Endothelial cell (in vitro differentiated cells): Measurements from ENCODE around the gene KCNQ4. TPM values are rescaled to one million over a fixed set of nuclear protein-coding genes. Genes with fewer than 3 reads are reported as not detected.

Experiments used
- DNase-seq: peaks from one replicate; pipeline ENCODE4 v3.0.0; 2021; ENCODE audit warnings: low spot score
- H3K27ac Mint-ChIP-seq: one replicate; pipeline ENCODE4 v1.8.0; 2021; ENCODE audit warnings: mixed read lengths, inconsistent platforms; ENCODE audit not compliant: unreplicated experiment
- H3K27me3 Mint-ChIP-seq: one replicate; pipeline ENCODE4 v1.8.0; 2021; ENCODE audit warnings: mild to moderate bottlenecking, moderate library complexity, mixed read lengths, inconsistent platforms; ENCODE audit not compliant: unreplicated experiment
- H3K36me3 Mint-ChIP-seq: one replicate; pipeline ENCODE4 v1.8.0; 2021; ENCODE audit warnings: mild to moderate bottlenecking, low read depth, mixed read lengths, inconsistent platforms; ENCODE audit not compliant: unreplicated experiment
- H3K4me1 Mint-ChIP-seq: one replicate; pipeline ENCODE4 v1.8.0; 2021; ENCODE audit warnings: mild to moderate bottlenecking, mixed read lengths, inconsistent platforms; ENCODE audit not compliant: unreplicated experiment
- H3K4me3 Mint-ChIP-seq: one replicate; pipeline ENCODE4 v1.8.0; 2021; ENCODE audit warnings: mild to moderate bottlenecking, mixed read lengths, inconsistent platforms; ENCODE audit not compliant: unreplicated experiment
- H3K9me3 Mint-ChIP-seq: one replicate; pipeline ENCODE4 v1.8.0; 2021; ENCODE audit warnings: mixed read lengths, inconsistent platforms; ENCODE audit not compliant: unreplicated experiment
- total RNA-seq: library from RNA; stranded (reverse); fragmentation: NEBNext Ultra II Directional; extraction: Animal tissue kit (Norgen Biotek cat#: 25700); gene quantifications from one replicate; pipeline ENCODE4 v1.2.1, GENCODE V29; 2021; ENCODE audit not compliant: unreplicated experiment
- TF ChIP-seq, protein P1 (sequence below): fragments of 200-600 bp; sonication (generic); IDR thresholded peaks from one replicate; pipeline ENCODE4 v1.5.0; 2021; ENCODE audit warnings: antibody characterized with exemption; ENCODE audit not compliant: unreplicated experiment

The KCNQ4 gene
- total RNA-seq, 1 donor from 2014 or later: 1.5 TPM

- peak overlapping the region; percentile 59 for H3K4me3 Mint-ChIP-seq
- peak overlapping the region; percentile 16 for H3K27ac Mint-ChIP-seq
- peaks cover 3% of the 10 kb centered on the region for H3K36me3 Mint-ChIP-seq
- no peaks in the 10 kb centered on the region for H3K9me3 Mint-ChIP-seq
- TF ChIP-seq, protein P1, sequence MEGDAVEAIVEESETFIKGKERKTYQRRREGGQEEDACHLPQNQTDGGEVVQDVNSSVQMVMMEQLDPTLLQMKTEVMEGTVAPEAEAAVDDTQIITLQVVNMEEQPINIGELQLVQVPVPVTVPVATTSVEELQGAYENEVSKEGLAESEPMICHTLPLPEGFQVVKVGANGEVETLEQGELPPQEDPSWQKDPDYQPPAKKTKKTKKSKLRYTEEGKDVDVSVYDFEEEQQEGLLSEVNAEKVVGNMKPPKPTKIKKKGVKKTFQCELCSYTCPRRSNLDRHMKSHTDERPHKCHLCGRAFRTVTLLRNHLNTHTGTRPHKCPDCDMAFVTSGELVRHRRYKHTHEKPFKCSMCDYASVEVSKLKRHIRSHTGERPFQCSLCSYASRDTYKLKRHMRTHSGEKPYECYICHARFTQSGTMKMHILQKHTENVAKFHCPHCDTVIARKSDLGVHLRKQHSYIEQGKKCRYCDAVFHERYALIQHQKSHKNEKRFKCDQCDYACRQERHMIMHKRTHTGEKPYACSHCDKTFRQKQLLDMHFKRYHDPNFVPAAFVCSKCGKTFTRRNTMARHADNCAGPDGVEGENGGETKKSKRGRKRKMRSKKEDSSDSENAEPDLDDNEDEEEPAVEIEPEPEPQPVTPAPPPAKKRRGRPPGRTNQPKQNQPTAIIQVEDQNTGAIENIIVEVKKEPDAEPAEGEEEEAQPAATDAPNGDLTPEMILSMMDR: no peak
- peaks cover 13% of the 10 kb centered on the region for H3K4me1 Mint-ChIP-seq
- H3K27me3 Mint-ChIP-seq: peaks cover 7% of the 10 kb centered on the region
- DNase-seq: no peak
These were observed 47.6 kb downstream of the KCNQ4 start for GRCh38 chr1:40831001-40831732.

DNA sequence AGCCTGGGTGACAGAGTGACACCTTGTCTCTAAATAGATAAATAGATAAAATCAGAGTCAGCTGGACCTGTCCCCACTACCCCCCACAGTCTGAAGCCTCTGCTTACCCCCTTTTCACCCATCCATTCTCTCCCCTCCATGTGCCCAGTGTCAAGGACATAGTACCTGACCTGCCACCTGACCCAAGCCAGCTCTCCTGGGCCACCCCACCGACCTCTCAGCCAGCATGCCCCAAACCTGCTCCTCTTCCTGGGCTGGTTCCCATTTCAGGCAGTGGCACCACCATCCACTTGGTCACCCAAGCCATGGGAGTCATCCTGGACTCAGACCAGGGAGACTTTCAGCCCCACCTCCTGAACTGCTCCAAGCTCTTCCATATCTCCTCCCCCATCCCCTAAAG lies 50.4 kb downstream of the KCNQ4 start:
- TF ChIP-seq, protein P1: no peak
- Mint-ChIP-seq H3K27me3 (peaks cover 6% of the 10 kb centered on the region), H3K27ac (no peak overlapping the region), H3K4me1 (peaks cover 4% of the 10 kb centered on the region), H3K4me3 (no peak overlapping the region), H3K9me3 (no peaks in the 10 kb centered on the region), H3K36me3 (peaks cover 3% of the 10 kb centered on the region)
- DNase-seq: no peak

GRCh38 chr1:40834968-40835545 lies 51.5 kb downstream of the KCNQ4 start:
- peaks cover 13% of the 10 kb centered on the region for H3K4me1 Mint-ChIP-seq
- peaks cover 3% of the 10 kb centered on the region for H3K36me3 Mint-ChIP-seq
- peaks cover 5% of the 10 kb centered on the region for H3K27me3 Mint-ChIP-seq
- TF ChIP-seq, protein P1: no peak
- DNase-seq: no peak
- H3K27ac Mint-ChIP-seq: no peak overlapping the region
- H3K9me3 Mint-ChIP-seq: no peaks in the 10 kb centered on the region
- H3K4me3 Mint-ChIP-seq: no peak overlapping the region

- peaks cover 5% of the 10 kb centered on the region for H3K27me3 Mint-ChIP-seq
- H3K36me3 Mint-ChIP-seq: peaks cover 2% of the 10 kb centered on the region
- no peak overlapping the region for H3K4me3 Mint-ChIP-seq
These were observed 52.7 kb downstream of the KCNQ4 start for GRCh38 chr1:40836283-40836682.

GRCh38 chr1:40837601-40838000 lies 54.0 kb downstream of the KCNQ4 start:
- peaks cover 2% of the 10 kb centered on the region for H3K27me3 Mint-ChIP-seq
- DNase-seq: no peak
- H3K36me3 Mint-ChIP-seq: peaks cover 3% of the 10 kb centered on the region
- H3K9me3 Mint-ChIP-seq: no peaks in the 10 kb centered on the region
- no peak overlapping the region for H3K4me3 Mint-ChIP-seq
- peaks cover 29% of the 10 kb centered on the region for H3K4me1 Mint-ChIP-seq
- H3K27ac Mint-ChIP-seq: no peak overlapping the region
- TF ChIP-seq, protein P1: no peak

More at GRCh38 chr1:40836283-40836682, 52.7 kb downstream of the KCNQ4 start:
- no peak for DNase-seq
- Mint-ChIP-seq H3K4me1 (peaks cover 25% of the 10 kb centered on the region), H3K9me3 (no peaks in the 10 kb centered on the region), H3K27ac (no peak overlapping the region)
- TF ChIP-seq, protein P1: no peak
